AG08395 (cell line): ENCODE results near the gene WDR62.

Experiments
- DNase-seq: peaks from one replicate; pipeline ENCODE4 v3.0.0; 2012; ENCODE audit warnings: mixed read lengths, low spot score

WDR62 gene

DNA sequence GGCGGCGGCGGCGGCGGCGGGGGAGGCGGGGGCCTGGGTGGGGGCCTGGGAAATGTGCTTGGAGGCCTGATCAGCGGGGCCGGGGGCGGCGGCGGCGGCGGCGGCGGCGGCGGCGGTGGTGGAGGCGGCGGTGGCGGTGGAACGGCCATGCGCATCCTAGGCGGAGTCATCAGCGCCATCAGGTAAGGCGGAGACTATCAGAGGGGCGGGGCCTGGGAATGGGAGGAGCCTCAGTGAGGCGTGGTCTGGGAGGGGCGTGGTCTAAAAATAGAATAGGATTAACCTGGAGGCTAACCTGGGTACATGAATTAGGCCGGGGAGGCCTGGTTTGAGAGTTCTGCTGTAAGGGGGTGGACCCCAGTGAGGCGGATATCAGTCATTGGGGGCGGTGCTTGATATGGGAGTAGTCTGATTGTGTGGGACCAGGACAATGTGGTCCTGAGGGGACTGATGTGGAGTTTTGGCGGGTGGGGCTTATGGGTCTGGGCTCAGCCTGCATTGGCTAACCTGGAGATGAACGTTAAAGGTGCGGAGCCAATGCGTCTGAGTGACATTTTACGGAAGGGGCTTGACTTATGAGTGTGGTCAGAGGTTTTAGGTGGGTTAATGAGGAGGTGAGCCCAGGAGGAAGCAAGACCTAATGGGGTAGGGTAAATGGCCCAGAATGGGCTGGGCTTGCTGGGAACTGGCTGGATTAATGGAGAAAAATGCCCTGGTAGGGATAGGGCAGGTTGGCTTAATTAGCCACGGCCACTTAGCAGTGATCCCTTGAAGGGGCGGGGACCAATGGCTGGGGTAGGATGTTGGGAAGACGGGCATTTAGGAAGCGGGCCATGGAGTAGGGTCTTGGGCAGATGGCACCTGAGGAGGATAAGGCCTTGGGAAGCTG is 86.6 kb downstream of the WDR62 start:
- DNase-seq: peak; percentile 96

DNA sequence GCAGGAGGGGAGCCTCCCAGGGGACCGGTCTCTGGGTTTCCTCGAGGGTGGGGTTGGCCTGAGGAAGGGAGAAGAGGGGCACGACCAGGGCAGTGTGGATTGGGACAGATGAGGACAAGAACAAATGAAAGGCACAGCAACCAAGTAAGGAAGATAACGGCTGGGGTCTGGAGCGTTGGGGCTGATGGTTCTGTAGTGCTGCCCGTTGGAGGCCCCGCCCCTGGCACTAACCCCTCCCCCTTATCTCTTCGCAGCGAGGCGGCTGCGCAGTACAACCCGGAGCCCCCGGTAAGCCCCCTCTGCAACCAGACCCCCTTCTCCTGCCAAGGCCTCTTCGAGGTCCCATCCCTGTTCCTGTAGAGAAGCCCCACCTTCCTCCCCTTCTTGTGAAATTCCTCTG is 87.3 kb downstream of the WDR62 start:
- DNase-seq: no peak

DNA sequence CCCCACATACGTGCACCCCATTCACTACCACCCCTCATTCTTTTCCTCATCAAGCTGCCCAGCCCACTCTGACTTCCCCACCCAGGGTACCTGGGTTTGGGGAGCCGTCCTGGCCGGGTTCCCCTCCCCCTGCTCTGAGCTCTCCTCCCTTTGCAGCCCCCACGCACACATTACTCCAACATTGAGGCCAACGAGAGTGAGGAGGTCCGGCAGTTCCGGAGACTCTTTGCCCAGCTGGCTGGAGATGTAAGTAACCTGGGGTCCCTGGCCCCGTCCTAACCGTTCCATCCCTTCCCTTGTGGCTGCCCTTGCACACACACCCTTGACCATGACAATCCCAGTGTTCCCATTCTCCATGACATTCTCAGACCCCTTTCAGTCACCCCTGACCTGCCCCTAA is 87.8 kb downstream of the WDR62 start:
- no peak for DNase-seq

DNA sequence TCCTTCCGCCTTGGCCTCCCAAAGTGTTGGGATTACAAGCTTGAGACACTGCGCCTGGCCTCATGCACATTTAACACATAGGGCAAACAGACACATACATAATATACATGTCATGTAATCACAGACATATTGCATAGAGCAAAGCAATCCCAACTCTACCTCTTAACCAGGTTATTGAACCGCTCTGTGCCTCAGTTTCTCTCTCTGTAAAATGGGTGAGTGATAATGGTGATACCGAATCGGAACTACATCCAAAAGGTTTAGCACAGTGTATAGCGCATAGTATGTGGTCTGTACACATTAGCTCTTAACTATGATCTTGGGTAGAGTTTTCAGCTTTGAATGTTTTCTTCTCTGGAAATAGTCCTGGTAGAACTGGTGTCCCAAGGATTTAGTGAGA is 89.9 kb downstream of the WDR62 start:
- DNase-seq: no peak

DNA sequence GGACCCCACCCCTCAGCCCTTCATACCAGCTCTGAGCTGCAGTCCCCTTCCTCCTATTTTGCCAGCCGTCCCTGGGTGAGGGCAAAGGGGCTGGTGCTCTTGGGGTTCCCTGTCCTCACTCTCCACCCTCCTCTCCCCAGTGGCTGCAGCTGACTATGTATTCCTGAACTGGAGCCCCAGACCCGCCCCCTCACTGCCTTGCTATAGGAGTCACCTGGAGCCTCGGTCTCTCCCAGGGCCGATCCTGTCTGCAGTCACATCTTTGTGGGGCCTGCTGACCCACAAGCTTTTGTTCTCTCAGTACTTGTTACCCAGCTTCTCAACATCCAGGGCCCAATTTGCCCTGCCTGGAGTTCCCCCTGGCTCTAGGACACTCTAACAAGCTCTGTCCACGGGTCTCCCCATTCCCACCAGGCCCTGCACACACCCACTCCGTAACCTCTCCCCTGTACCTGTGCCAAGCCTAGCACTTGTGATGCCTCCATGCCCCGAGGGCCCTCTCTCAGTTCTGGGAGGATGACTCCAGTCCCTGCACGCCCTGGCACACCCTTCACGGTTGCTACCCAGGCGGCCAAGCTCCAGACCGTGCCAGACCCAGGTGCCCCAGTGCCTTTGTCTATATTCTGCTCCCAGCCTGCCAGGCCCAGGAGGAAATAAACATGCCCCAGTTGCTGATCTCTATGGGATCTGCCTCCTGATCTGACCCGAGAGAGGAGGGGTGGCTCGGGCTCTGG is 95.1 kb downstream of the WDR62 start:
- DNase-seq: no peak

DNA sequence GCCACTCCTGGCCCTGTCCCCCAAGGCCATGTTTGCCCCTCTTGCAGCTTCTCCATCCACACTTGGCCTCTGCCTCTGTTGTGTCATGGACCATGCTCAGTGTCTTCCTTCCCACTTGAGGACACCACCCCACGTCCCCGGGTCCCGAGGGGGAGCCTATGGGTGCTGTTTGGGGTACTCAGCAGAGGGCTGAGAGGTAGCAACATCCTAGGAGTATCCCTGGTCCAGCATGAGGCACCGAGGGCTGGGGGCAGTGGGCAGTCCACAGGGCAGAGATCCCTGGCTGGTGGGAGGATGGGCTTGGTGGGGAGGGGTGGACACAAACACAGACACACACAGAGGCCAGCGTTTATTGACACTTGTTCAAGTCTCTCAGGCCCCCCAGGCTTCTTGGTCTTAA is 95.9 kb downstream of the WDR62 start:
- no peak for DNase-seq

DNA sequence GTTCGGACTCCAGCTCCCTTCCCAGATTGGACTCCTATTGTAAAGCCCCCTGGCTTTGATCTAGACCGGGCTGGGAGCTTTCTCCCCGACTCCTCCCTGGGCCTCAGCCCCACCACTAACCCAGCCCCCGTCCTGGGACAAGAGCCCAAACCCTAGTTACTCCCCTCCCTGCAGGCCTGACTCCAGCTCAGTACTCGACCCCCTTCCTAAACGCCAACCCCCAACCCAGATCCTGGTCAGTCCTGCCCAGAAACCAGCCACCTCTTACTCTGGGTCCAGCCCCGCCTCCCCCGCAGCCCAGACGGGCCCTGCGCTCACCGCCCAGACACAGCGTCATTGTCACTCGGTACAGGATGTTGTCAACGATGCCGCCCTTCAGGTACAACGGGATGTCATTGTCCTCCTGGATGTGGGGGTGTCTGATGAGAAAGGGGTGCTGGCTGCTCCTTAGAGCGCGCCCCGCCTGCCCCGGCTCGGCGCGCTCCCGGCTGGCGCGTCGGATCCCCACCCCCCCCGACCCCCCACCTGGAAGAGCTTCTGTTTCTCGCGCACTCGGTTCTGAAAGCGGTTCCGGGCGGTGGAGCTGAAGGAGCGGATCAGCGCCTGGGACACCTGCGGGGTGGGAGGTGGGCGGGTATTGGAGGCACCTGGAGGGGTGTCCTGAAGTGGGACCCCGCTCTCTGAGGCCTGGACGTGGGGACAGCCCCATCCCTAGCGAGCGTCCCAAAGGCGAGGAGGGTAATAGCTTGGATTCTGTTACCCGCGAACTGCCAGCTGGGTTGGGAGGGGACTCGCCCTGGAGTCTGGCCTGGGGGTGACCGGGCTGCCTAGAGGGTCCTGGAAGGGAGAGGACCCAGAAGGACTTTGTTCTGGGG is 96.7 kb downstream of the WDR62 start:
- peak; percentile 58 for DNase-seq

DNA sequence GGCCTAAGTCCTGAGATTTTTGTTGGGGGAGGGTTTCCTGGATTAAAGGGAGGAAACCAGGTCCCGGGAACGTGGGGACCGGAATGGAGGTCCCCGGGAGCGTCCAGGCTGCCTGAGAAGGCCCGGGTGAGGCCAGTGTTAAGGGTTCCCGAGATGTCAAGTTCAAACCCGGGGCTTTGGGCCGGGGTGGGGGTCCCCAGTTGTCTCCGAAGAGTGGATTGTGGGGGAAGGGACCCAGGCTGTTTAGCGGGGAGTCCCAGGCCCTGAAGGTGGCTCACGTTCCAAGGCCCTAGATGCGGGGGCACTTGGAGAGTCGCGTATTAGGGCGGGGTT is 97.3 kb downstream of the WDR62 start:
- no peak for DNase-seq

DNA sequence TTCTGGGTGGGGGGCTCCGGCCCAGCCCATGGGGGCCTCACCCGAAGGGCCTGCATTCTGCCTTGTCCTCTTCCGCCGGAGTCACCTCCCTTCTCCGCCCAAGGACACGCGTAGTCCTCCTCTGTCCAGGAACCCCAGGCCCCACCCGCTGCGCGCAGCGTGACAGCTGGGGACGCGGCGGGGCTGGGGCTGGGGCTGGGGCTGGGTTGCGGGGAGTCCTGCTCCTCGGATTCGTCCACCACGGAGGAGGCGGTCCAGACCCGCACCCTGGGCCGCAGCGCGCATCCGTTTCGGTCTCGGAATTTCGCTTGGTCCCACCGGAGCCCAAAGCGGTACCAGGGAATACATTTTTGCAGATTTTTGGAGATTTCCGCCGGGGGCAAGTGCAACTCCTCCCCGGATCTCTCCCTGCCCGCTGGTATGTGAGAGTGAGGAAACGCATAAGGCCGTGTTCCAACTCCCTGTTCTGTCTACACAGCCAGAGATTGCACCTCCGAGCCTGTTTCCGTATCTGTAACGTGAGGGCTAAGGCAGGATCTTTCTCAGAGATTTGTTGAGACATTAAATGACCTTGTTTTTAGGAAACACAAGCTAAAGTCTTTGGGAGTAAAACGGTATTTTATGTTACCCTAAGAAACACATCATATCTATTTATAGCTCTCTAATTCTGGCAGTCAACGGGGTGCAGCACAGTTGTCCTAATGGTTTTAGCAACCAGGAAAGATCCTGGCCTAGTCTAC is 97.8 kb downstream of the WDR62 start, which contains the start of gene COX7A1:
TSS of gene COX7A1 (minus strand) at position 96 of the 740 bp plus-strand sequence. CDS start at position 56, 40 bp downstream.
- DNase-seq: peak; percentile 74

DNA sequence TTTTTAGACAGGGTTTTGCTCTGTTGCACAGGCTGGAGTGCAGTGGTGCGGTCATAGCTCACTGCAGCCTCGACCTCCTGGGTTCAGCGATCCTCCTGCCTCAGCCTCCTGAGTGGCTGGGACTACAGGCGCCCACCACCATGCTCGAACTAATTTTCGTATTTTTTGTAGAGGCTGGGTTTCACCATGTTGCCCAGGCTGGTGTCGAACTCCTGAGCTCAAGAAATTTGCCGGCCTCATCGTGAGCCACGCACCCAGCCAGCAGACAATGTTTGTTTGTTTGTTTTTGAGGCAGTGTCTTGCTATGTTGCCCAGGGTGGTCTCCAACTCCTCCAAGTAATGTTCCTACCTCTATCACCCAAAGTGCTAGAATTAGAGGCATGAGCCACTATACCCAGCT is 98.4 kb downstream of the WDR62 start:
- DNase-seq: no peak
